ENCODE measurements around the gene NPW.
A peak's percentile ranks its signal among the peaks of the same experiment; 100 is the strongest.
"Not testable (repeated sequence)": the region's sequence is repeated elsewhere in the genome, so short reads cannot be mapped to it uniquely, and the experiment has no call there.

NPW gene

GRCh38 chr16:2029350-2029749 lies 9.8 kb downstream of the NPW start:
- H3K4me1 ChIP-seq (ENCODE audit: control insufficient read depth, insufficient read depth, low read length): peaks cover 53% of the 10 kb centered on the region
- no peak overlapping the region for H3K9ac ChIP-seq (ENCODE audit: low read length)
- H3K4me3 ChIP-seq (ENCODE audit: low read length): no peak overlapping the region
- H3K36me3 ChIP-seq (ENCODE audit: control insufficient read depth, insufficient read depth, low read length): peaks cover 3% of the 10 kb centered on the region
- no peaks in the 10 kb centered on the region for H3K9me3 ChIP-seq (ENCODE audit: control insufficient read depth, low read length)
- H3K27me3 ChIP-seq (ENCODE audit: control insufficient read depth, insufficient read depth, low read length): no peaks in the 10 kb centered on the region

- H3K36me3 ChIP-seq (ENCODE audit: control insufficient read depth, insufficient read depth, low read length): peaks cover 3% of the 10 kb centered on the region
- H3K9ac ChIP-seq (ENCODE audit: low read length): no peak overlapping the region
- peaks cover 59% of the 10 kb centered on the region for H3K4me1 ChIP-seq (ENCODE audit: control insufficient read depth, insufficient read depth, low read length)
- H3K27me3 ChIP-seq (ENCODE audit: control insufficient read depth, insufficient read depth, low read length): no peaks in the 10 kb centered on the region
- no peaks in the 10 kb centered on the region for H3K9me3 ChIP-seq (ENCODE audit: control insufficient read depth, low read length)
- no peak overlapping the region for H3K4me3 ChIP-seq (ENCODE audit: low read length)
Observed at GRCh38 chr16:2030036-2030435, 10.5 kb downstream of the NPW start.

- no peaks in the 10 kb centered on the region for H3K27me3 ChIP-seq (ENCODE audit: control insufficient read depth, insufficient read depth, low read length)
- H3K36me3 ChIP-seq (ENCODE audit: control insufficient read depth, insufficient read depth, low read length): peaks cover 3% of the 10 kb centered on the region
- H3K9me3 ChIP-seq (ENCODE audit: control insufficient read depth, low read length): no peaks in the 10 kb centered on the region
- H3K4me1 ChIP-seq (ENCODE audit: control insufficient read depth, insufficient read depth, low read length): peaks cover 64% of the 10 kb centered on the region
- no peak overlapping the region for H3K9ac ChIP-seq (ENCODE audit: low read length)
- H3K4me3 ChIP-seq (ENCODE audit: low read length): no peak overlapping the region
Observed at GRCh38 chr16:2031081-2031577, 11.5 kb downstream of the NPW start.

- peaks cover 11% of the 10 kb centered on the region for H3K36me3 ChIP-seq (ENCODE audit: control insufficient read depth, insufficient read depth, low read length)
- H3K4me3 ChIP-seq (ENCODE audit: low read length): no peak overlapping the region
- no peaks in the 10 kb centered on the region for H3K27me3 ChIP-seq (ENCODE audit: control insufficient read depth, insufficient read depth, low read length)
- H3K9ac ChIP-seq (ENCODE audit: low read length): peak overlapping the region; percentile 70
- no peaks in the 10 kb centered on the region for H3K9me3 ChIP-seq (ENCODE audit: control insufficient read depth, low read length)
- H3K4me1 ChIP-seq (ENCODE audit: control insufficient read depth, insufficient read depth, low read length): peaks cover 70% of the 10 kb centered on the region
Observed at GRCh38 chr16:2032285-2033056, 12.9 kb downstream of the NPW start.

GRCh38 chr16:2033057-2033908 lies 13.7 kb downstream of the NPW start:
- H3K27me3 ChIP-seq (ENCODE audit: control insufficient read depth, insufficient read depth, low read length): no peaks in the 10 kb centered on the region
- H3K36me3 ChIP-seq (ENCODE audit: control insufficient read depth, insufficient read depth, low read length): peaks cover 12% of the 10 kb centered on the region
- no peaks in the 10 kb centered on the region for H3K9me3 ChIP-seq (ENCODE audit: control insufficient read depth, low read length)
- H3K4me3 ChIP-seq (ENCODE audit: low read length): peak overlapping the region; percentile 11
- peak overlapping the region; percentile 70 for H3K9ac ChIP-seq (ENCODE audit: low read length)
- H3K4me1 ChIP-seq (ENCODE audit: control insufficient read depth, insufficient read depth, low read length): peaks cover 71% of the 10 kb centered on the region

- H3K4me3 ChIP-seq (ENCODE audit: low read length); H3K9me3 ChIP-seq (ENCODE audit: control insufficient read depth, low read length); H3K27me3 ChIP-seq (ENCODE audit: control insufficient read depth, insufficient read depth, low read length): not testable (repeated sequence)
- peak overlapping the region; percentile 70 for H3K9ac ChIP-seq (ENCODE audit: low read length)
- peaks cover 71% of the 10 kb centered on the region for H3K4me1 ChIP-seq (ENCODE audit: control insufficient read depth, insufficient read depth, low read length)
- peaks cover 12% of the 10 kb centered on the region for H3K36me3 ChIP-seq (ENCODE audit: control insufficient read depth, insufficient read depth, low read length)
Observed at GRCh38 chr16:2033909-2034695, 14.5 kb downstream of the NPW start.

GRCh38 chr16:2034696-2035430 lies 15.3 kb downstream of the NPW start:
- H3K4me1 ChIP-seq (ENCODE audit: control insufficient read depth, insufficient read depth, low read length): peaks cover 75% of the 10 kb centered on the region
- H3K36me3 ChIP-seq (ENCODE audit: control insufficient read depth, insufficient read depth, low read length): peaks cover 9% of the 10 kb centered on the region
- peak overlapping the region; percentile 76 for H3K9ac ChIP-seq (ENCODE audit: low read length)
- H3K4me3 ChIP-seq (ENCODE audit: low read length): no peak overlapping the region
- no peaks in the 10 kb centered on the region for H3K27me3 ChIP-seq (ENCODE audit: control insufficient read depth, insufficient read depth, low read length)
- H3K9me3 ChIP-seq (ENCODE audit: control insufficient read depth, low read length): no peaks in the 10 kb centered on the region

GRCh38 chr16:2035431-2036199 lies 16.0 kb downstream of the NPW start:
- H3K9ac ChIP-seq (ENCODE audit: low read length): peak overlapping the region; percentile 76
- H3K27me3 ChIP-seq (ENCODE audit: control insufficient read depth, insufficient read depth, low read length): no peaks in the 10 kb centered on the region
- H3K4me1 ChIP-seq (ENCODE audit: control insufficient read depth, insufficient read depth, low read length): peaks cover 83% of the 10 kb centered on the region
- H3K9me3 ChIP-seq (ENCODE audit: control insufficient read depth, low read length): no peaks in the 10 kb centered on the region
- peaks cover 9% of the 10 kb centered on the region for H3K36me3 ChIP-seq (ENCODE audit: control insufficient read depth, insufficient read depth, low read length)
- peak overlapping the region; percentile 31 for H3K4me3 ChIP-seq (ENCODE audit: low read length)

- peak overlapping the region; percentile 31 for H3K4me3 ChIP-seq (ENCODE audit: low read length)
- H3K9ac ChIP-seq (ENCODE audit: low read length): peak overlapping the region; percentile 76
- peaks cover 91% of the 10 kb centered on the region for H3K4me1 ChIP-seq (ENCODE audit: control insufficient read depth, insufficient read depth, low read length)
Observed at GRCh38 chr16:2036200-2036966, 16.8 kb downstream of the NPW start.

GRCh38 chr16:2037115-2037514 lies 17.5 kb downstream of the NPW start:
- H3K9me3 ChIP-seq (ENCODE audit: control insufficient read depth, low read length): no peaks in the 10 kb centered on the region
- no peak overlapping the region for H3K4me3 ChIP-seq (ENCODE audit: low read length)
- H3K4me1 ChIP-seq (ENCODE audit: control insufficient read depth, insufficient read depth, low read length): peaks cover 98% of the 10 kb centered on the region
- peaks cover 9% of the 10 kb centered on the region for H3K36me3 ChIP-seq (ENCODE audit: control insufficient read depth, insufficient read depth, low read length)
- no peaks in the 10 kb centered on the region for H3K27me3 ChIP-seq (ENCODE audit: control insufficient read depth, insufficient read depth, low read length)
- H3K9ac ChIP-seq (ENCODE audit: low read length): no peak overlapping the region

More at GRCh38 chr16:2036200-2036966, 16.8 kb downstream of the NPW start:
- Histone ChIP-seq H3K36me3 (ENCODE audit: control insufficient read depth, insufficient read depth, low read length) (peaks cover 9% of the 10 kb centered on the region), H3K9me3 (ENCODE audit: control insufficient read depth, low read length) (no peaks in the 10 kb centered on the region), H3K27me3 (ENCODE audit: control insufficient read depth, insufficient read depth, low read length) (no peaks in the 10 kb centered on the region)
